Stimulated activated memory B cell treated with anti-CD40 and anti-IgM and Interleukin-4, amounts not matched to agents 10 μg/mL and 1 μg/mL and 100 μg/mL, for 72 hours (primary cell): ENCODE results near the gene KPNA4.
"Not testable (repeated sequence)": the region's sequence is repeated elsewhere in the genome, so short reads cannot be mapped to it uniquely, and the experiment has no call there.

Source experiments
- ATAC-seq: fragments of 150-1000 bp; cut with Tn5 transposase; 2 replicates; pipeline ENCODE4 v1.10.0; 2021
- H3K27ac Mint-ChIP-seq: one replicate; pipeline ENCODE4 v1.8.0; 2022; ENCODE audit warnings: mild to moderate bottlenecking, mixed read lengths
- H3K27me3 Mint-ChIP-seq: one replicate; pipeline ENCODE4 v1.8.0; 2022; ENCODE audit warnings: mixed read lengths
- H3K36me3 Mint-ChIP-seq: one replicate; pipeline ENCODE4 v1.8.0; 2022; ENCODE audit warnings: mixed read lengths
- H3K4me1 Mint-ChIP-seq: one replicate; pipeline ENCODE4 v1.8.0; 2022; ENCODE audit warnings: mixed read lengths
- H3K4me3 Mint-ChIP-seq: one replicate; pipeline ENCODE4 v1.8.0; 2022; ENCODE audit warnings: mild to moderate bottlenecking, moderate library complexity, mixed read lengths
- H3K9me3 Mint-ChIP-seq: one replicate; pipeline ENCODE4 v1.8.0; 2022; ENCODE audit warnings: mixed read lengths

KPNA4 gene

GRCh38 chr3:160580938-160581337 is 15.6 kb upstream of the KPNA4 start:
- Mint-ChIP-seq H3K27me3 (peaks cover 66% of the 10 kb centered on the region), H3K4me3 (no peak overlapping the region), H3K4me1 (no peaks in the 10 kb centered on the region), H3K36me3 (peaks cover 17% of the 10 kb centered on the region), H3K27ac (no peak overlapping the region), H3K9me3 (peaks cover 33% of the 10 kb centered on the region)
- no peak for ATAC-seq

- Mint-ChIP-seq H3K4me3 (no peak overlapping the region), H3K9me3 (peaks cover 17% of the 10 kb centered on the region), H3K27me3 (peaks cover 35% of the 10 kb centered on the region), H3K27ac (no peak overlapping the region), H3K4me1 (no peaks in the 10 kb centered on the region), H3K36me3 (peaks cover 19% of the 10 kb centered on the region)
- ATAC-seq = no peak
These were observed 12.3 kb upstream of the KPNA4 start for GRCh38 chr3:160577556-160578195.

- no peak overlapping the region for H3K4me3 Mint-ChIP-seq
- no peaks in the 10 kb centered on the region for H3K4me1 Mint-ChIP-seq
- H3K9me3 Mint-ChIP-seq = peaks cover 14% of the 10 kb centered on the region
- H3K27ac Mint-ChIP-seq = no peak overlapping the region
- peaks cover 29% of the 10 kb centered on the region for H3K27me3 Mint-ChIP-seq
- peaks cover 14% of the 10 kb centered on the region for H3K36me3 Mint-ChIP-seq
- ATAC-seq = no peak
These were observed 11.7 kb upstream of the KPNA4 start for GRCh38 chr3:160577093-160577492.

GRCh38 chr3:160576621-160577020 is 11.2 kb upstream of the KPNA4 start:
- no peak for ATAC-seq
- Mint-ChIP-seq H3K27ac (no peak overlapping the region), H3K9me3 (peaks cover 10% of the 10 kb centered on the region), H3K4me3 (no peak overlapping the region), H3K27me3 (peaks cover 24% of the 10 kb centered on the region), H3K36me3 (peaks cover 11% of the 10 kb centered on the region), H3K4me1 (no peaks in the 10 kb centered on the region)

DNA sequence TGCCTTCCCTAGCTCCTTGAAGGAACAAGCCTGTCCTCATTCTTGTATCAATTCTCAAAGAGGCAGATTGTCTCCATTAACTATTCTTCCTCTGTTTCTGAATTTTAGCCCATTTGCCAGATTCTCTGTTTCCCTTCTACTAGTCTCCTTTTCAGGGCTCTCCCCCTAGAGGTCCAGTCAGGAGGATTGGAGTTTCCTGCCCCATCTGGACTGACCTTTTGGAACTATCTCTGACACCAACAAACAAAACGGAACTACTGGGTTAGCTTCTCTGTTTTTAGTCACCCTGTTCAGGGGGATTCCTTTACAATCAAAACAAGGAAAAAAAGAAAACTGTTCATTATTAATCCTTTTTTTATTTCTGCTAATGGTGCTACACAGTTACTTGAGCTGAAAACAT is 10.2 kb upstream of the KPNA4 start:
- Mint-ChIP-seq H3K36me3 (peaks cover 8% of the 10 kb centered on the region), H3K9me3 (peaks cover 4% of the 10 kb centered on the region), H3K4me1 (no peaks in the 10 kb centered on the region), H3K27ac (no peak overlapping the region), H3K27me3 (peaks cover 15% of the 10 kb centered on the region), H3K4me3 (no peak overlapping the region)
- no peak for ATAC-seq

- Mint-ChIP-seq H3K4me3 (no peak overlapping the region), H3K9me3 (peaks cover 2% of the 10 kb centered on the region), H3K4me1 (no peaks in the 10 kb centered on the region), H3K36me3 (peaks cover 8% of the 10 kb centered on the region), H3K27ac (no peak overlapping the region), H3K27me3 (peaks cover 6% of the 10 kb centered on the region)
- no peak for ATAC-seq
These were observed 9.3 kb upstream of the KPNA4 start for GRCh38 chr3:160574636-160575035.

GRCh38 chr3:160573955-160574525 is 8.7 kb upstream of the KPNA4 start:
- not testable (repeated sequence) for H3K9me3 Mint-ChIP-seq, H3K4me1 Mint-ChIP-seq, H3K27me3 Mint-ChIP-seq, H3K27ac Mint-ChIP-seq, H3K4me3 Mint-ChIP-seq, ATAC-seq, H3K36me3 Mint-ChIP-seq

GRCh38 chr3:160569894-160570652 is 4.7 kb upstream of the KPNA4 start:
- Mint-ChIP-seq H3K27me3 (no peaks in the 10 kb centered on the region), H3K4me1 (peaks cover 17% of the 10 kb centered on the region), H3K4me3 (no peak overlapping the region), H3K9me3 (no peaks in the 10 kb centered on the region), H3K27ac (no peak overlapping the region), H3K36me3 (peaks cover 26% of the 10 kb centered on the region)
- no peak for ATAC-seq

DNA sequence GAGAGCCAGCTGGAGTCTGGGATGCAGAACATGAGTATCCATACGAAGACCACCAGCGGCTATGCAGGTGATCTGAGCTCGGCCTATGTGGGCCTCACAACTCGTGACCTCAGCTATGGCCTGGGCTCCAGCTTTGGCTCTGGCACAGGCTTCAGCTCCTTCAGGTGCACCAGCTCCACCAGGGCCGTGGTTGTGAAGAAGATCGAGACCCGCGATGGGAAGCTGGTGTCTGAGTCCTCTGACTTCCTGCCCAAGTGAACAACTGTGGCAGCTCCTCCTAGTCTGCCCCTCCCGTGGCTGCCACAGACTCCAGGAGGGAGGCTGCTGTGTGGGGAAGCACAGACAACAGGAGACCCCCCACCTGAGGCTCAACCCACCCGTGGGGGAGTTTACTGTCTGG is 3.6 kb upstream of the KPNA4 start:
- no peak overlapping the region for H3K4me3 Mint-ChIP-seq
- H3K4me1 Mint-ChIP-seq = peaks cover 21% of the 10 kb centered on the region
- H3K27ac Mint-ChIP-seq = no peak overlapping the region
- no peak for ATAC-seq
- H3K9me3 Mint-ChIP-seq = no peaks in the 10 kb centered on the region
- no peaks in the 10 kb centered on the region for H3K27me3 Mint-ChIP-seq
- peaks cover 26% of the 10 kb centered on the region for H3K36me3 Mint-ChIP-seq

DNA sequence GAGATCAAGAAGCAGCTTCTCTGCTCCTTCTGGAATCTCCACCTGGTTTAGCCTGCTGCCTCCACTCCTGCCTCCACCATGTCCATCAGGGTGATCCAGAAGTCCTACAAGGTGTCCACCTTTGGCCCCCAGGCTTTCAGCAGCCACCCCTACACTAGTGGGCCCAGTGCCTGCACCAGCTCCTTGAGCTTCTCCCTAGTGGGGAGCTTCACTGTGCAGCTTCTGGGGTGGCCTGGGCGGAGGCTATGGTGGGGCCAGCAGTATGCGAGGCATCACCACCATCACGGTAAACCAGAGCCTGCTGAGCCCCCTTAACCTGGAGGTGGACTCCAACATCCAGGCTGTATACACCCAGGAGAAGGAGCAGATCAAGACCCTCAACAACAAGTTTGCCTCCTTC is 2.4 kb upstream of the KPNA4 start:
- peaks cover 24% of the 10 kb centered on the region for H3K36me3 Mint-ChIP-seq
- peaks cover 34% of the 10 kb centered on the region for H3K4me1 Mint-ChIP-seq
- no peak overlapping the region for H3K27ac Mint-ChIP-seq
- H3K4me3 Mint-ChIP-seq = no peak overlapping the region
- ATAC-seq = no peak
- no peaks in the 10 kb centered on the region for H3K27me3 Mint-ChIP-seq
- H3K9me3 Mint-ChIP-seq = no peaks in the 10 kb centered on the region

- no peak for ATAC-seq
- H3K27ac Mint-ChIP-seq = peak overlapping the region; percentile 99
- peak overlapping the region; percentile 99 for H3K4me3 Mint-ChIP-seq
- H3K27me3 Mint-ChIP-seq = no peaks in the 10 kb centered on the region
- peaks cover 45% of the 10 kb centered on the region for H3K4me1 Mint-ChIP-seq
- H3K9me3 Mint-ChIP-seq = no peaks in the 10 kb centered on the region
- H3K36me3 Mint-ChIP-seq = peaks cover 25% of the 10 kb centered on the region
These were observed 1.1 kb upstream of the KPNA4 start for GRCh38 chr3:160566499-160566898.

GRCh38 chr3:160564949-160565441 is 376 bp downstream of the KPNA4 start:
- ATAC-seq = peak; percentile 78
- peaks cover 25% of the 10 kb centered on the region for H3K36me3 Mint-ChIP-seq
- peak overlapping the region; percentile 99 for H3K4me3 Mint-ChIP-seq
- peaks cover 58% of the 10 kb centered on the region for H3K4me1 Mint-ChIP-seq
- no peaks in the 10 kb centered on the region for H3K27me3 Mint-ChIP-seq
- peak overlapping the region; percentile 99 for H3K27ac Mint-ChIP-seq
- no peaks in the 10 kb centered on the region for H3K9me3 Mint-ChIP-seq

- H3K36me3 Mint-ChIP-seq = peaks cover 25% of the 10 kb centered on the region
- no peaks in the 10 kb centered on the region for H3K9me3 Mint-ChIP-seq
- H3K27ac Mint-ChIP-seq = peak overlapping the region; percentile 99
- no peak for ATAC-seq
- no peaks in the 10 kb centered on the region for H3K27me3 Mint-ChIP-seq
- H3K4me3 Mint-ChIP-seq = peak overlapping the region; percentile 92
- H3K4me1 Mint-ChIP-seq = peaks cover 65% of the 10 kb centered on the region
These were observed 986 bp downstream of the KPNA4 start for GRCh38 chr3:160564258-160564911.

DNA sequence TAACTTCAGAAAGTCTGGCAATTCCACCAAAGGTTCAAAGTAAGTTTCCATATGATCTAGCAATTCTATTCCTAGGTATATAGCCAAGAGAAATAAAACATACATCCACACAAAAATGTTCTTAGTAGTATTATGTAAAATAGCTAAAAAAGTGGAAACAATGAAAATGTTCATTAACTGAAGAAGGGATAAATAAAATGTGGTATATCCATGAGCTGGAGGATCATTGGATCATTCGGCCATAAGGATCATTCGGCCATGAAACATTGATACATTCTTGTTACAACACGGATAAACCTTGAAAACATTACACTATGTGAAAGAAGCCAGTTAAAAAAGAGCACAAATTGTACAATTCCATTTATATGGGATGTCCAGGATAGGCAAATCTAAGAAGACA is 2.4 kb downstream of the KPNA4 start:
- H3K4me1 Mint-ChIP-seq = peaks cover 66% of the 10 kb centered on the region
- no peaks in the 10 kb centered on the region for H3K9me3 Mint-ChIP-seq
- no peaks in the 10 kb centered on the region for H3K27me3 Mint-ChIP-seq
- ATAC-seq = no peak
- H3K36me3 Mint-ChIP-seq = peaks cover 16% of the 10 kb centered on the region
- peak overlapping the region; percentile 58 for H3K4me3 Mint-ChIP-seq
- peak overlapping the region; percentile 99 for H3K27ac Mint-ChIP-seq

GRCh38 chr3:160557571-160557970 is 7.8 kb downstream of the KPNA4 start:
- H3K4me1 Mint-ChIP-seq = peaks cover 65% of the 10 kb centered on the region
- H3K27ac Mint-ChIP-seq = no peak overlapping the region
- H3K27me3 Mint-ChIP-seq = no peaks in the 10 kb centered on the region
- H3K36me3 Mint-ChIP-seq = peaks cover 11% of the 10 kb centered on the region
- no peak overlapping the region for H3K4me3 Mint-ChIP-seq
- ATAC-seq = no peak
- H3K9me3 Mint-ChIP-seq = no peaks in the 10 kb centered on the region
